Ascending aorta (tissue), 2 donors: ENCODE results near the gene PLXND1. TPM values are rescaled to one million over a fixed set of nuclear protein-coding genes. Genes with fewer than 3 reads are reported as not detected.
"Not testable (repeated sequence)": the region's sequence is repeated elsewhere in the genome, so short reads cannot be mapped to it uniquely, and the experiment has no call there.

ENCODE experiments used
- DNase-seq, 2 donors: peaks; one replicate each; pipeline ENCODE4 v3.0.0-alpha.2; 2019; ENCODE audit warnings: low spot score in 2 of 2
- H3K27ac ChIP-seq, 2 donors: fragments of 200-600 bp; sonication (generic); one replicate each; pipeline ENCODE4 v1.5.1; 2016 to 2017; ENCODE audit warnings: mild to moderate bottlenecking in 1 of 2
- H3K27me3 ChIP-seq: fragments of 200-600 bp; sonication (generic); one replicate; pipeline ENCODE4 v1.5.1; 2017
- H3K36me3 ChIP-seq, 2 donors: fragments of 200-600 bp; sonication (generic); one replicate each; pipeline ENCODE4 v1.5.1; 2016
- H3K4me1 ChIP-seq, 2 donors: fragments of 200-600 bp; sonication (generic); one replicate each; pipeline ENCODE4 v1.5.1; 2016 to 2017; ENCODE audit warnings: mild to moderate bottlenecking in 1 of 2
- H3K4me3 ChIP-seq, 2 donors: fragments of 200-600 bp; sonication (generic); one replicate each; pipeline ENCODE4 v1.5.1; 2016 to 2017; ENCODE audit warnings: mild to moderate bottlenecking in 1 of 2
- H3K9me3 ChIP-seq, 2 donors: fragments of 200-600 bp; sonication (generic); one replicate each; pipeline ENCODE4 v1.5.1; 2016
- CTCF ChIP-seq, 3 experiments: fragments of 200-600 bp in 2 of 3; fragments of 450-650 bp in 1 of 3; sonication (generic) in 2 of 3; IDR thresholded peaks; one replicate each; pipeline ENCODE4 v1.5.1; 2016 to 2019; ENCODE audit warnings: antibody characterized with exemption in 3 of 3, mild to moderate bottlenecking in 1 of 3, moderate library complexity in 1 of 3
- intact Hi-C: fragments of 100-400 bp; cut with DNase I; formaldehyde crosslinking; loops from one replicate; pipeline ENCODE4 v1.15.1; 2023
- total RNA-seq: library from RNA; depleted of rRNA; stranded (reverse); fragments of >200 nt; gene quantifications from one replicate; pipeline ENCODE4 v1.1.0, GENCODE V29; 2016

PLXND1 gene
- total RNA-seq, 1 donor from 2014 or later: 407 TPM

GRCh38 chr3:129611446-129611800 is 4.9 kb upstream of the PLXND1 start:
- H3K36me3 ChIP-seq: no peaks in the 10 kb centered on the region
- peak overlapping the region; percentile 67 to 74 for H3K27ac ChIP-seq
- intact Hi-C loops: no loop called here
- peaks cover 13 to 50% of the 10 kb centered on the region in 2 donors for H3K4me1 ChIP-seq
- no peak for DNase-seq
- TF ChIP-seq CTCF (IDR thresholded peaks at IDR 0.05): no peak
- H3K9me3 ChIP-seq: no peaks in the 10 kb centered on the region
- no peaks in the 10 kb centered on the region for H3K27me3 ChIP-seq
- no peak overlapping the region for H3K4me3 ChIP-seq

GRCh38 chr3:129610794-129611445 is 4.4 kb upstream of the PLXND1 start:
- DNase-seq, H3K36me3 ChIP-seq, H3K27me3 ChIP-seq, H3K4me3 ChIP-seq, H3K9me3 ChIP-seq, intact Hi-C loops: not testable (repeated sequence)
- peaks cover 13 to 47% of the 10 kb centered on the region in 2 donors for H3K4me1 ChIP-seq
- peak overlapping the region in 1 of 2 donors; percentile 74 for H3K27ac ChIP-seq

- Histone ChIP-seq H3K27ac (peak overlapping the region; percentile 14 to 94), H3K4me1 (peaks cover 13 to 47% of the 10 kb centered on the region in 2 donors), H3K4me3 (no peak overlapping the region), H3K27me3 (no peaks in the 10 kb centered on the region), H3K36me3 (no peaks in the 10 kb centered on the region), H3K9me3 (no peaks in the 10 kb centered on the region)
- no peak for TF ChIP-seq CTCF (IDR thresholded peaks at IDR 0.05)
- DNase-seq: no peak
- intact Hi-C loops: no loop called here
Observed at GRCh38 chr3:129610276-129610675, 3.8 kb upstream of the PLXND1 start.

GRCh38 chr3:129609591-129610182 is 3.2 kb upstream of the PLXND1 start:
- no peak for DNase-seq
- intact Hi-C loops: no loop called here
- Histone ChIP-seq H3K36me3 (no peaks in the 10 kb centered on the region), H3K9me3 (no peaks in the 10 kb centered on the region), H3K27me3 (no peaks in the 10 kb centered on the region), H3K4me3 (no peak overlapping the region), H3K4me1 (peaks cover 14 to 48% of the 10 kb centered on the region in 2 donors), H3K27ac (peak overlapping the region; percentile 14 to 94)
- no peak for TF ChIP-seq CTCF (IDR thresholded peaks at IDR 0.05)

GRCh38 chr3:129608936-129609590 is 2.6 kb upstream of the PLXND1 start:
- H3K9me3 ChIP-seq: no peaks in the 10 kb centered on the region
- no peak for TF ChIP-seq CTCF (IDR thresholded peaks at IDR 0.05)
- no peaks in the 10 kb centered on the region for H3K27me3 ChIP-seq
- peak overlapping the region; percentile 94 for H3K27ac ChIP-seq
- H3K4me3 ChIP-seq: no peak overlapping the region
- no peaks in the 10 kb centered on the region for H3K36me3 ChIP-seq
- DNase-seq: no peak
- H3K4me1 ChIP-seq: peaks cover 19 to 52% of the 10 kb centered on the region in 2 donors
- intact Hi-C loops: no loop called here
